HepG2 (cell line): ENCODE measurements around the gene PTGDS.

Experiments
- TAF15 ChIP-seq: fragments of 200-400 bp; formaldehyde crosslinking; IDR thresholded peaks from one replicate; pipeline ENCODE4 v1.6.1; 2018; ENCODE audit warnings: mild to moderate bottlenecking, low read depth, low read length; ENCODE audit not compliant: poor library complexity, severe bottlenecking
- ZNF775 ChIP-seq: sonication (generic); formaldehyde crosslinking; IDR thresholded peaks from 2 replicates; pipeline ENCODE4 v1.4.0; 2020; ENCODE audit warnings: missing genetic modification reagents, mild to moderate bottlenecking, moderate library complexity, borderline replicate concordance
- ZNF891 ChIP-seq: sonication (generic); formaldehyde crosslinking; IDR thresholded peaks from 2 replicates; pipeline ENCODE4 v1.5.0; 2020; ENCODE audit warnings: mild to moderate bottlenecking, missing genetic modification reagents

- TF ChIP-seq ZNF775 (CRISPR knock-in tag) (no peak), TAF15 (no peak), ZNF891 (no peak)
Measured at GRCh38 chr9:137001857-137002645, 24.7 kb downstream of the PTGDS start.
